NAMALWA (cell line): ENCODE measurements around the gene PPP1R9B.

Source experiments
- DNase-seq: peaks from one replicate; pipeline ENCODE4 v3.0.0-alpha.2; 2015; ENCODE audit warnings: low spot score

PPP1R9B gene

DNA sequence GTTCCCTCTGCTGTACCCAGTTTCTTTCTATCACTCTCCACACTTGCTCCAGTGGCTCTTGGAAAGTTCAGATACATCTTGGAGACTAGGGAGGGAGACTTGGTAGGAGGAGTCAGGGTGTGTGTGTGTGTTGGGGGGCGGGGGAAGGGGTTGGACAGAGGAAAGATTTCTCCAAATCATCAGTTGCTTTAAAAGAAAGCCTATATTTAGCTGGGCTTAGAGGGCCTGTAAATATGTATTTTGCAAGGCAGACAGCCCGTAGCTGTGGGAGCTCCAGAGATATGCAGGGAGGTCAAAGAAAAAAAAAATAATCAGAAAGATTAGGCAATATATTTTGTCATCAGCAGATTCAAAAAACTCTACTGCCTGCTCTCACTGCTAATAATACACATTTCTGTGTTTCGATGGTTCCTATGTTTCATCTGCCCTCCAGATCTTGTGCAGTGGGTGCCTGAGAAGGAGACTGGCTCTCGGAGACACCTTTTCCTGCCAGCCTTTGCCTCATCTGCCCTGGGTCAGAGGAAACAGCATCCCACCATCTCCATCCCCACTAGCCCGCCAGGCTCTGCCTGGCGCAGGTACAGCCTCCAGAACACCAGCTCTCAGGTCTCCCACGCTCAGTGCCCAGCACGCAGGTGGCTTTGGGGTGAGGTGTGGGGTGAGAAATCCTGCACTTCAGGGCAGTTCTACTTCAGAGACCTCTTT lies 4.8 kb upstream of the PPP1R9B start:
- no peak for DNase-seq

DNA sequence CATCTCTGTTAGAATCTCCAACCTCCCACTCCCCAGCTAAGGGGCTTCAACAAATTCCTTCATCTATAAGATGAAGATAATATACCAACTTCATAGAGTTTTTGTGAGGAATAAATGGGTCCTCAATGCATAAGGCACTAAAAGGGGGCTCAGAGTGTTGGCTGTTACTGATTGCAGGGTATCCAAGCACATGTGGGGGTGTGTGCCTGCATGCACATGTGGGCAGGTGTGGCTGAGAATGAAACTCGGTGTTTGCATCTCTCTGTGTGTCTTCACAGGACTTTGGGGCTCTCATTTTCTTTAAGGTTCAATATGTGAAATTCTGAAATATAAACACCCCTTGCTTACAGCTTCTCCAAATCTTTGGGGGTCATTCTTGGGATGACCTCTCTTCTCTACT lies 4.1 kb upstream of the PPP1R9B start:
- DNase-seq: no peak

DNA sequence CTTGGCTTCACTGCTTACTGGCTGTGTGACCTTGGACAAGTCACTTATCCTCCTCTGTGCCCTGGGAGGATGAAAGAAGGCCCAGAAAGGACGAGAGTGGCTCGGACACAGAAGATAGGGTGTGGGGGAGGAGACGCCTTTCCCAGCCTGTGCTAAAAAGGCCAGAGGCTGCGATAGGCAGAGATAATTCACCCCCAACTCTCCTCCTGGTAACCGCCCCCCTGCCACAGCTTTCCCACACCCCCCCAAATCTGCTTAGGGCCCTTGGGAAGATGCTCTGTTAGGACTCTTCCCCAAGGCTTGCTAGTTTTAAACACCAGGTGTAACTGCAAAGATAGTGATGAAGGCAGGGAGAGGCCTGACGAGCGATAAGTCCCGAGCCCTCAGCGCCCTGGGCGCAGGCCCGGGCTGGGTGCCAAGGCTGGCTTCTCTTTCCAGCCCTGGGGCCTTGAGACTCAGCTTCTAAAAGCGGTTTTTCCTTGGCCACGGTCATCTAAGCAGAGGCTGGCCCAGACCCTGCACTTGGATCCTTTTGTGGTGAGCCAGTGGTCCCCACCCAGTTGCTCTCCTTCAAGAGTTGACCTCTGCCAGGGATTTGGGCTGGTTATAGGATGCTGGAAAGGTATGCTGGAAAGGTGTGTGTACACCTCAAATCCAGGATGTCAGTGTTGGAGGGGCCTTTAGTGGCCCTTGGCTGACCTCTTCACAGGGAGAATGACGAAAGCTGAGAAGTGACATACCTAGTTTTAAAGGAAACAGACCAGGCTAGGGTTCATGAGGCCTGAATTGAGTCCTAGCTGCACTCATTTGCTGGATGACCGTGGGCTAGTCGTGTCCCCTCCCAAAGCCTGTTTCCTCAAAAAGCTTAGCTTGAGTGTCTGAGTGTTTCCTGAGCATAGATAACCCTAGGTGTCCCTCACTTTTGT lies 3.4 kb upstream of the PPP1R9B start:
- no peak for DNase-seq

DNA sequence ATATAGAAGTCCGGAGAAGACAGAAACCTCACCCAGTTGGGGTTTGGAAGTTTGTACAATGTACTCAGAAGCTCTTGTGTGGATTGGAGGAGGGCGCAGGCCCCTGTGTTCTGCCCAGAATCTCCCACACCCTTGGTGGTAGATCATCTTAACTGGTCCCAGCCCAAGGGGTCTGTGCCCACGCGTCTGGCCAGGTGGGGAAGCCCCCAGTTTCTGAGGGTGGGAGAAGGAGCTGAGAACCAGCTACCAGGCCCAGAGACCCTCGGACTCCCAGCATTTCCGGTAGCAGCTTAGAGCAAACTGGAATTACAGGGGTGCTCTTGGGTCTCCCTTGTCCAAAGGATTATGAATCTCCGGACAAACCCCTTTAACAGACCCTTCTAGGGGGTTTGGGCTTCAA lies 2.3 kb upstream of the PPP1R9B start:
- DNase-seq: no peak

DNA sequence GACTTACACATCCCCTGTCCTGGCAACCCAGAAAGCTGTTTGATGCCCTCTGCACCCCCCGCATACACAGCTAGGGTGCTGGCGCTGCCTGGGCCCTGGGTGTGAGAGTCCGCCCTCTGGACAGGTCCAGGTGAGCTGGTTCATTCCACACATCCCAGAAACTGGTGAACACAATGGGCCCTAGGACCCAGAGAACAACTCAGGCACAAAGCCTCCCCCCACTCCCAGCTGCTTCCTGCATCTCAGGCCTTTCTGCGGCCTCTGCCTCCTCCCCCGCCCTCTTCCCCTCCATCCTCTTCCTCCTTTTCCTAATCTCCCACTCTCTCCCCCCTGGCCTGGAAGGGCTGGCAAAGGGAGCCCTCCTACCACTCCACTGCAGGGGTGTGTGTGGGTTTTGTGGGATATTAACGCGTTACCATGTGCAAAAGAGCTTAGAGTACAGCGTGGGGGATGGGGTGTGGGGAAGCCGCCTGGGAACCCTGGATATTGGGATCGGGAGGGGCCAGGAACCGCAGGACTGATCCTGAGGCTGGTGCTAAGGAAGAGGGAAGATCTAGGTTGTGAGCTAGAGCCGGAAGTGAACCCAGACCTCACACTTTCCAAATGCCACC lies 1.6 kb upstream of the PPP1R9B start:
- DNase-seq: peak; percentile 72

DNA sequence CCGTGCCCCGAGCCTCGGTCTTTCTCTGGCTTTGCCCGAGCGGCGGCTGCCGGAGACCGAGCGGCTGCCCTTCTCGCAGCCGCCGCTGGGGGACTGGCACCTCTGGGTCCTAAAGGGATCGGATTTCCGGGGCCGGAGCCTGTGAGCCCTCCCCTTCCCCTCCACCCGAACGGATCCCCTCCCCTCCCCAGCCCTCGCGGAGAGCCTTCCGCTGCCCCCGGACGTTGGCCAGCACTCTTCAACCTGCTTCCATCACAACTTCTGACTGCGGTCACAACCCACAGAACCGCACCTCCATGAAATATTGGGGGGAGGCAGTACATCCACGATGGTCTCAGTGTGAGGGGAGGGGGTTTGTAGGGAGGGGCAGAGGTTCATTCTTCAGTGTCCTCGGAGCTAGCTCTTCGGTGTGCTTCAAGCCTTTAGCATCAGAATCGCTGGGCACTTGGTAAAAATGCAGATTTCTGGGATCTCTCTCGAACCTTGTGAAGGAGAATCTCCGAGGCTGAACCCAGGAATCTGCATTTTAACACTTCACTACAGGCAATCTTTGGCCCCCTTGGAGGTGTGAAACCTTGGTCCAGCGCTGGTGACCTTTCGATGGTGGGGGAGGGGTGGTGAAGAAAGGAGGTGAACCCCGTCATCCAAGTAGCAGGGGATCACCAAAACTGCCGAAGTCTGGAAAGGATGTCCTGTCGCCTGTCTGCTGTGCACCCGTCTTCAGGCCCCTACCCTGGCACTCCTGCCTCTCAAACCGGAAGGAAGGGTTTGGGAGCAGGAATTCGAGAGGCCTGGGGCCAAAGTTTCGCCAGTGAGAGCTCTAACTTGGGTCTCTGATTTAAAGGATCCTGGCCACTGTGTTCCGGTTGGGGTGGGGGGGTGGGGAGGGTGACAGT lies 812 bp upstream of the PPP1R9B start:
- DNase-seq: peak; percentile 91

DNA sequence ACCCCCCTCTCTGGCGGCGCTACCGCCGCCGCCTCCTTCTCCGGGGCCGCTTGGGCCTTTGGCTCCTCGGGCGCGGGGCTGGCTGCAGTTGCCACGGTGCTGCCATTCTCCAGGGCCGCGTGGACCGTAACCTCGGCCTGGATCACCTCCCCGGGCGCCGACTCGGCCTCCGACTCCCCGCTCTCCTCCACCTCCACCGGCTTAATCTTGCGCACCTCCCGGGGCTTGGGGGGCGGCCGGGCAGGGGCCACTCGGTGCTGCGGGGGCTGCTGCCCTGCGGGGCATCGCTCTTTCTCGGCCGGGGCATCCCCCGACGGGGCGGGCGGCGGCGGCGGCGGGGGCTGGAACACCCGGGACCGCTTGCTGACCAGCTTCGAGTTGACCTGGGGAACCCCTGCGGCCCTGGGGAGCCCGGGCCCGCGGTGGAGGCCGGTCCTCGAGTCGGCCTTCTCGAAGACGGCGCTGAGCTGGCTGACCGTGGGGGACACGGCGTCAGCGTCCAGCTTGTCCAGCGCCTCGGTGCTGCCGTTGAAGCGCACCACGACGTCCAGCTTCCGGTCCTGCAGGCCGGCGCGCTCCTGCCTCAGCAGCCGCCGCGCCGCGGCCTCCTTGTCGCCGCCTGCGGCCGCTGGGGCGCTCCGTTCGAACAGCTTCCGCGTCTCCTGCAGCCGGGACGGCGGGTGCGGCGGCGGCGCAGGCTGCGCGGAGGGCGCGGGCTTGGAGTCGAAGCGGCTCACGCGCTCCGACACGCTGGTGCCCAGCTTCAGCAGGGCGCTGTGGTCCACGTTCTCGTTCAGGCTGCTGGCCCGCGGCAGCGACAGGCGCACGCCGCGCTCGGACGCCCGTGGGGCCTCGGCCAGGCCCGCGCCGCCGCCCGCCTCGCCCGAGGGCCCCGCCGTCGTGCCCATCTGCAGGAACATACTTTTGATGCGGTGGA lies 792 bp downstream of the PPP1R9B start:
- peak; percentile 63 for DNase-seq

DNA sequence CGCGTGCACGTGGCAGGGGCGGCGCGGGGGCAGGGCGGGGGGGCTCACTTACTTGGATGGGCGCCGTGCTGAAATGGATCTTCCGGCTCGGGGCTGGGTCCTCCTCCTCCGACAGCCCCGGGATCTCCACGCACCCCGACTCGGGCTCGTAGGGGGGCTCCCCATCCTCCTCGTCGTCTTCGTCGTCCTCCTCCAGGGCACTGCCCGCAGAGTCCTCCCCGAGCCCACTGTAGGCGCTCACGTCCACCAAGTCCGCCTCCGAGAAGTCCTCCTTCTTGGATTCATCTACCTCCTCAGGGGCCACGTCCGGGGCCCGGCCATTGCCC lies 1.4 kb downstream of the PPP1R9B start:
- DNase-seq: no peak

DNA sequence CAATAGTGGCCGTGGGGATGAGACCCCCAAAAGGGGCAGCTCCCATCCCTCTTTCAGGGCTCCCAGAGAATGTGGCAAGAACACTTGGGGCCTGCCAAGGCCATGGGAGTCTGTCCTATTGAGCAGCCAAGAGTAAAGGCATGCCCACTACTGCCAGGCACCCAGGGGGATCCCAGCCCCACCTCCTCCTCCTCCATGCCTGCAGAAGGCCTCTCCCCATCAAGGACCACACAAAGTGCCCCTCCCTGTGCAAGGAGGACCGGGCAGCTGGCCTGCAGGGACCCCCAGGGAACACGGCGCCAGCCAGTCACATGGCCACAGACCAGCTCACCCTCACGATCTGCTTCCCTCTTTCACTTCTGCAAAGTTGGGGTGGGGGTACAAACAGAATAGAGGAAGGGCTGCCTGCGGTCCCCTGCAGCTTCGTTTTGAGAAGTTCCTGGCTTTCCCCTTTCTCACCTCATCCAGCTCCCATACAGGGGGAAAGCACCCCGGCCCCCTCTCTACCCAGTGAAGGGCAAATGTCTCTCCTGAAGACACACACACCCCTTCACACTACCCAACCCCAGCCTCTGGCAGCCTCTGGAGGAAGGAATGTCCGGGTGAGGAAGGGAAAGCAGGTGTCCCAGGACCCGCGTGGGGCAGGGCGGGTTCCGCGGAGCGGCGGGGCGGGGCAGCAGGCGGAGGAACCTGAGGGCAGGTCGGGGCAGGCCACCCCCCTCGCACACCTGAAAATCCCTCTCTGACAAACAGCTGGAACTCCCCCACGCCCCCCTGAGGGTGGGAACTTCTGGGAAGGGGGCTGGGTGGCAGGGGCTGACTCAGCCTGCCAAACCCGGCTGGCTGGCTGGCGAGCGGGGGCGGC lies 2.0 kb downstream of the PPP1R9B start:
- peak; percentile 89 for DNase-seq

DNA sequence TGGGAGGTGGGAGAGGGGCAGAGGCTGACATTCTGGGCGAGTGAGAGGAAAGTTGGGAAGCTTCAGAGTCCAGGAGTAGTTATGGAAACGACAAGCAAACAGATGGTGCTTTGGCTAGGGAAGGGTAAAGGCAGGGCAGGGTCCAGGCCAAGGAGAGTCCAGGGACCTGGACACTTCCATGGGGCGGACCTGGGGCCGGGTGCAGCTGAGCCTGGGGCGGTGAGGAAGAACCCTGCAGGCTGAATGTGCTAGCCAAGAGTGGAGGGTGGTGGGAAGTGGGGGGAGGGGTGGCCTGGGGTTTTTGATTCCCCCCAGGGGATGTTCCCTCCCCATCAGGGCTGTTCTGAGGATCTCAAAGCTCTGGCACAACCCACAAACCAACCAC lies 2.6 kb downstream of the PPP1R9B start:
- DNase-seq: no peak

DNA sequence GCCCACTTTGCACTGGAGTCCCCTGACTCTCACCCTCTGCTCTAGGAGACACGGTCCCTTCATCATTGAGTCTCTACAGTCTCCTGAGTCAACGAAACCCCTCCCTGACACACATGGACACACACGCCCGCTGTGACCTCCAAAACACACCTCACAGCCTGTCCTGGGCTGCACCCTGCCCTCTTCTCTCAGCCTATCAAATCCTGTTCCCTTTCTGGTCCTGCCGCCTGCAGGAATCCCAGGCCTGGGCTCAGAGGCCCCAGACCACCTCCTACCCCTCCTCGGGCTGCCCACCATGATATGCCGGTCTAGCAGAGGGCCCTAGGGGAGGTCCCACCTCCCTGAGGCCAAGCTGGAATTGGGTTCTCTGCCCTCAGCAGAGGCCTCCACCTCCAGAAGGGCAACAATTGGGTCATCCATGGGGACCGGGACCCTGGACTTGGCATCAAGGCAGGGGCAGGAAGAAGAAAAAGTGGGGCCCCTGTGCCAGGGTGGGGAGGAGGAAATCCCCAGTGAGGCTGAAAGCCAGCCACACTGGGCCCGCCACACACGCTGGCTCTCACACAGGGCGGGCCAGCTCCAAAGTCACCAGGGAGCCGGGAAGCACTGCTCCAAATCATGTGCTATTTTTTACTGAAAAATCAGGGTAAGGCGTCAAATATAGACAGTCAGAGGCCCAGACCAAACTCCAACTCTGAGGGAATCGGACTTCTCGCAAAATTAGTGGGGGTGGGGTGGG lies 3.4 kb downstream of the PPP1R9B start:
- peak; percentile 40 for DNase-seq

DNA sequence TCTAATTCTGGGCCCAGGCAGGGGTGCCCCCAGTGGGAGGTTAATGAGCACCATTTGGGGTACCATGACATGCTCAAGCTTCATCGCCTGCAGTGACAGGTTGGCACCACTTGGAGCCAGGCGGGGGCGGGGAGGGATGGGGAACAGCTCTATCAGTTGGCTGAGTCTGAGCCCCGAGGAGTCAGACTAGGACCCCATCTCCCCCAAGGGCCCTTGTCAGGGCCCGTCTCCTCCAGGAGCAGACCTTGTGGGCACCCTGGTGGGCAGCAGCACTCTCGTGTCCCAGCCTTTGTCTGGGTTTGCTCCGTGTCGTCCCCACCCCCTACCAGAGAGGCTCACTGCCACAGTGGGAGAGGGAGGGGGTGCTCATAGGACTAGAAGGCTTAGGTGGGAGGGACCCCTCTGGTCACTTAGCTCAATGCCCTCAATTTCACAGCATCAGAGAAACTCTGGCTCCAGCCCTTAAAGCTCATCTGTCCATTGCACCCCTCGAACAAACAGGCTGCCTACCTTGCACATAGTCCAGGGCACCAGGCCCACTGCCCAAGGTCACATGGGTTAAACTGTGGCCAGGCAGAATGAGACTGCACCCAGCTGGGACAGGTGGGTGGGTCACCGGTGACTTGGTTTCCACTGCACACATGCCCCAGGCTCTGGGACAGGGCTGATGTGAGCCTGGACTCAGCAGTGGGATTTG lies 4.1 kb downstream of the PPP1R9B start:
- DNase-seq: no peak

DNA sequence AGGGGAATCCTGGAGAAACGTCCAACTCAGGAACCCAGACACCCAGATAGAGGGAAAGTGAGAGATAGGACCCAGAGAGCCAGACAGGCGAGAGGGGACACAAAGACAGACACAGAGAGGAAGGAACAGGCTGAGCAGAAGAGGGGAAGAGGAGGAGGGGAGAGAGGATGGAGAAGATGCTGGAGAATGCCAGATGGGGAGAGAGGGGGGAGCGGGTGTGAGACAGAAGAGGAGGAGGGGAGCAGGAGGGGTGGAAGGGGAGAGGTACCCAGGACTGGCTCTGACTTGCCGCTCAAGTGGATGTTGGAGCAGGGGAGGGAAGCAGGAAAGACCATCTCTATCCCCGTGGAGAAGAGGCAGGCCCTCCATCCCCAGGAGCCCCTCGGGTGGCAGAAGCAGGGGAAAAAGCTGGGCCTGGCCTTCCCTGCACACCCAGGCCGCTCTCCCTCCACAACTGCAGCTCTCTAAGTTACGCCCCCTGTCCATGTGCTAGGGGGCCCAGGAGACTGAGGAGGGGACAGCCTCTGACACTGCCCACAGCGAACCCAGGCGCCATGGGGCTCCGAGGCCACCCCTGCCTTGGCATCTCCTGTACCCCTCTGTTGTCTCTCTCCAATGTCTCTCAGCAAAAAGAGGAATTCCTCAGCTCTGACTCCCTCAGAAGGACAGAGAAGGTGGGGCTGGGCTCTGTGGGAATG lies 4.8 kb downstream of the PPP1R9B start:
- DNase-seq: no peak

DNA sequence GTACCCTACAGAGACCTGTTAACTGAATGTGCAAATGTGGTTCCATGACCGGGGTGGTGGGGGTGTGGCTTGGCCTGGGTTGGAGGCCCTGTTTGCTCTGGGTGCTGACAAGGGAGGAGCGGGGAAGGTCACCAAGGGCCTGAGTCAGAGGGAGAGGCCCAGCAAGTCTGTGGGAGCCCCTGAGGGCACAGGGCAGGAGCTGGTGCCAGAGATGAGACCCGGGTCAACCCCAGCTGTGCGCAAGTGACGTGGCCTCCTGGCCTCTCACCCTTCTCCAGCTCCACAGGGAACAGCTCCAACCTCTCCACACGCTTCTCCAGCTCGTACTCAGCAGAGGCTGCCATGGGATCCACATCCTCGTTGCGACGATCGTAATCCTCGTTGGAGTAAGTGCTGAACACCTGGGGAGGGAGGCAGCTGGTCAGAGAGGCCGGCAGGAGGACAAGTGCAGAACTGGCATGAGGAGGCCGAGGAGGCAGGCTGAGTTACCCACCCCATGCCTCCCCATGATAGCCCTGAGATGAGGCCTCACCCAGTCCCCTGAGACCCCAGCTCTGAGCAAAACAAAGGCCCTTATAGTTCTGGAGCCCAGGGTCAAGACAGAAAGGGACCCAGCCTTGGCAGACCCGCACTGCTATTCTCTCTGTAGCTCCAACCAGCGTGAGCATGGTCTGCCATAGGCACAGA lies 5.5 kb downstream of the PPP1R9B start:
- DNase-seq: no peak

DNA sequence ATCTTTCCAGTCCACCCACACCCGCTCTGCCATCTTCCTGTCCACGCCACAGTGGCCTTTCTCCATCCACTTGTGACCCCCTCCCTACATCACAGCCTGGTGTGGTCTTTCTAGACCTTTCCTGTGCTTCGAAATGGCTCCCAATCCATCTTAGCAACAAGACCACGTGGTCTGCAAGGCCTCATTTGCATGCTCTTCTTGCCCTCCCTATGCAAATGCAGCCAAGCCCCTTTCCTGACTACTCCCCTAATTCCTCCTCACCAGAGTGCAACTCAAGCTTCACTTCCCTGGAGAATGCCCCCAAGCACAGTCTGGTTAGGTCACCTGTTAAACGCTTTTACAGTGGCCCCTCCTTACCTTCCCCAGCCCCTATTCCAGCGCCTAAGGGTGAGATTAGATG lies 6.1 kb downstream of the PPP1R9B start:
- DNase-seq: peak; percentile 29

DNA sequence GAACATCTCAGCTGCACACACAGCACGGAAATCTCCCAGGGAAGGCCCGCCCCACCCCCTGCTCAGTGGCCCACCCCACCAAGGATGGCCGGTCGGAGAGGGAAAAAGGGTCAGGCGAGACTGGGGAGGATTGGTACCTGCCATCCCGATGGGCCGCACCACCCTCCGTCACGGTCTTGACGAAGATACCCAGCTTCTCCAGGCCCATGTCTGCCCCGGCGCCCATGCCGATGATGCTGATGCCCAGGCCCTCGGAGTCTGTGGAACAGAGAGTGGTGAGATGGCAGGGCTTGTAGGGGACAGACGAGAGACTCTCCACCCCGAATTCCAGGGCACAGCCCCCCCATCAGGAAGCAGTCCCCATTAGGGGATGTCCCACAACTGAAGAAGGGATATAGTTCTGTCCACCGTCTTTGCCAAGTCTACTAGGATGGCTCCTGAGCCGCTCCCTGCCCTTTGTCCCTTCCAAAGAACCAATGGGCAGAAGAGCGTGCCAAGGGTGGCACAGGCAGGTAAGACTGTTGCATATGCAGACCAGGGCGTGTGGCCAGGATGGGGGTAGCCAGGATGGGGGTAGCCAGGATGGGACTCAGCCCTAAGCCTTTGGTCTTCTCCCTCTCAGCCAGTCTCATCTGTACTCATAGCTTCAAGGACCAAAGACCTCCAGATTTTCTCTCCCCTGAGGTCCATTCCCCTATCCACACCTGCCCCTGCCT lies 6.9 kb downstream of the PPP1R9B start:
- DNase-seq: no peak

DNA sequence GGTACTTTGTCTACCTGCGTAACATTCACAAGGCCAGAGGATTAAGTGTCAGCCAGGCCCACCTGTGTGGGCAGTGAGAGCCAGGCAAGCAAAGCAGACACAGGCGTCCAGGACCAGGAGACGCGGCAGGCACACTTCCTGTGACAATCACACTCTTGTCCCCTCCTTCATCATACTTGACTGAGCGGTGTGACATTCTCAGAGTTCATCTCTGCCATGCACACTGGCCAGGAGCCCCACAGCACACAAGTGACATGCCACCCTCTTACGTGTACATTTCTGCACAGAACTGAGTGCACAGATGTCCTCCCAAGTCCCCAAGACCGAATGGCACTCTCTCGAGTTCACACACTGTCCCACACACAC lies 8.7 kb downstream of the PPP1R9B start:
- no peak for DNase-seq
